SK-N-SH treated with all-trans-retinoic acid at 6 μM for 48 hours (cell line): Measurements from ENCODE around the gene CYP27C1.
A peak's percentile ranks its signal among the peaks of the same experiment; 100 is the strongest.

ENCODE experiments used
- ATAC-seq: fragments of 200-7000 bp; cut with Tn5 transposase; 3 replicates; pipeline ENCODE4 v1.9.1; 2020; ENCODE audit warnings: mild to moderate bottlenecking, moderate library complexity
- ARNTL ChIP-seq: fragments of 450-650 bp; formaldehyde crosslinking; IDR thresholded peaks from 2 replicates; pipeline ENCODE4 v1.5.0; 2020; ENCODE audit warnings: low read depth, mild to moderate bottlenecking, moderate library complexity, borderline replicate concordance
- BACH2 ChIP-seq: fragments of 250-450 bp; sonication (Bioruptor Pico); IDR thresholded peaks from 2 replicates; pipeline ENCODE4 v1.9.0; 2021; ENCODE audit warnings: mild to moderate bottlenecking, borderline replicate concordance
- CREB5 ChIP-seq: fragments of 250-450 bp; sonication (Bioruptor Pico); IDR thresholded peaks from 2 replicates; pipeline ENCODE4 v1.5.1; 2020; ENCODE audit warnings: low read depth, mild to moderate bottlenecking, moderate library complexity
- CSDC2 ChIP-seq: fragments of 250-450 bp; sonication (Bioruptor Pico); IDR thresholded peaks from 2 replicates; pipeline ENCODE4 v1.5.0; 2020; ENCODE audit warnings: mild to moderate bottlenecking, moderate library complexity
- CSRNP3 ChIP-seq: fragments of 250-450 bp; sonication (Bioruptor Pico); IDR thresholded peaks from 2 replicates; pipeline ENCODE4 v1.5.1; 2021; ENCODE audit warnings: mild to moderate bottlenecking, moderate library complexity
- ESRRG ChIP-seq: fragments of 250-450 bp; sonication (Bioruptor Pico); IDR thresholded peaks from 2 replicates; pipeline ENCODE4 v1.6.1; 2021; ENCODE audit warnings: mild to moderate bottlenecking
- GLIS3 ChIP-seq: fragments of 250-450 bp; sonication (Bioruptor Pico); IDR thresholded peaks from 2 replicates; pipeline ENCODE4 v1.5.0; 2020; ENCODE audit warnings: mild to moderate bottlenecking, moderate library complexity
- ISL1 ChIP-seq: fragments of 250-450 bp; sonication (Bioruptor Pico); IDR thresholded peaks from 2 replicates; pipeline ENCODE4 v2.1.2; 2022; ENCODE audit warnings: mild to moderate bottlenecking, moderate library complexity
- OSR1 ChIP-seq: fragments of 250-450 bp; sonication (Bioruptor Pico); IDR thresholded peaks from 2 replicates; pipeline ENCODE4 v1.8.0; 2022; ENCODE audit warnings: moderate library complexity, mild to moderate bottlenecking, inconsistent platforms
- PATZ1 ChIP-seq: fragments of 250-450 bp; sonication (Bioruptor Pico); IDR thresholded peaks from 2 replicates; pipeline ENCODE4 v1.8.0; 2020; ENCODE audit warnings: mild to moderate bottlenecking, moderate library complexity, borderline replicate concordance
- POU6F1 ChIP-seq: fragments of 250-450 bp; sonication (Bioruptor Pico); IDR thresholded peaks from 2 replicates; pipeline ENCODE4 v1.8.0; 2021; ENCODE audit warnings: low read depth, mild to moderate bottlenecking, moderate library complexity, borderline replicate concordance
- PPARA ChIP-seq: fragments of 250-450 bp; sonication (Bioruptor Pico); IDR thresholded peaks from 2 replicates; pipeline ENCODE4 v1.5.0; 2020; ENCODE audit warnings: mild to moderate bottlenecking, borderline replicate concordance
- RARB ChIP-seq: fragments of 250-450 bp; sonication (Bioruptor Pico); IDR thresholded peaks from 2 replicates; pipeline ENCODE4 v1.8.0; 2021; ENCODE audit warnings: mild to moderate bottlenecking, moderate library complexity
- SNAI2 ChIP-seq: fragments of 250-450 bp; sonication (Bioruptor Pico); IDR thresholded peaks from 2 replicates; pipeline ENCODE4 v1.5.0; 2020; ENCODE audit warnings: mild to moderate bottlenecking, moderate library complexity
- TSHZ2 ChIP-seq: fragments of 250-450 bp; sonication (Bioruptor Pico); IDR thresholded peaks from 2 replicates; pipeline ENCODE4 v1.5.0; 2020; ENCODE audit warnings: mild to moderate bottlenecking, moderate library complexity
- ZC3H10 ChIP-seq: fragments of 250-450 bp; sonication (Bioruptor Pico); IDR thresholded peaks from 2 replicates; pipeline ENCODE4 v1.5.1; 2021; ENCODE audit warnings: mild to moderate bottlenecking, moderate library complexity
- ZFP3 ChIP-seq: fragments of 250-450 bp; sonication (Bioruptor Pico); IDR thresholded peaks from 2 replicates; pipeline ENCODE4 v1.5.0; 2020; ENCODE audit warnings: mild to moderate bottlenecking, moderate library complexity
- ZFP30 ChIP-seq: fragments of 450-650 bp; formaldehyde crosslinking; IDR thresholded peaks from 2 replicates; pipeline ENCODE4 v1.5.0; 2022; ENCODE audit warnings: mild to moderate bottlenecking, moderate library complexity
- ZNF565 ChIP-seq: fragments of 450-650 bp; formaldehyde crosslinking; conservative IDR thresholded peaks from 2 replicates; pipeline ENCODE4 v1.5.0; 2020; ENCODE audit warnings: low read depth, mild to moderate bottlenecking, moderate library complexity
- ZNF8 ChIP-seq: fragments of 450-650 bp; formaldehyde crosslinking; IDR thresholded peaks from 2 replicates; pipeline ENCODE4 v1.5.0; 2020; ENCODE audit warnings: mild to moderate bottlenecking, moderate library complexity

Gene CYP27C1

GRCh38 chr2:127219171-127220070 is 678 bp downstream of the CYP27C1 start:
- peak; percentile 72 for ATAC-seq
- TF ChIP-seq BACH2 (CRISPR knock-in tag) = no peak
- TF ChIP-seq CREB5 (CRISPR knock-in tag) = no peak
- TF ChIP-seq ZNF565 = no peak
- no peak for TF ChIP-seq RARB (CRISPR knock-in tag)

GRCh38 chr2:127218812-127219170 is 1.3 kb downstream of the CYP27C1 start:
- ATAC-seq = peak; percentile 57
- TF ChIP-seq CSRNP3 (CRISPR knock-in tag) (no peak), GLIS3 (CRISPR knock-in tag) (no peak), CREB5 (CRISPR knock-in tag) (no peak), ZFP3 (no peak), TSHZ2 (CRISPR knock-in tag) (no peak), RARB (CRISPR knock-in tag) (no peak), ESRRG (CRISPR knock-in tag) (no peak), OSR1 (no peak), PATZ1 (CRISPR knock-in tag) (no peak), ARNTL (CRISPR knock-in tag) (no peak), POU6F1 (CRISPR knock-in tag) (no peak), PPARA (CRISPR knock-in tag) (no peak), SNAI2 (CRISPR knock-in tag) (no peak), ISL1 (CRISPR knock-in tag) (no peak), ZFP30 (CRISPR knock-in tag) (no peak), ZNF8 (no peak), ZC3H10 (CRISPR knock-in tag) (no peak), CSDC2 (CRISPR knock-in tag) (no peak)
- TF ChIP-seq, all 23 proteins: peak for 0
